ENCODE data around the gene HCRTR1. TPM values are rescaled to one million over a fixed set of nuclear protein-coding genes. Genes with fewer than 3 reads are reported as not detected.
A peak's percentile ranks its signal among the peaks of the same experiment; 100 is the strongest.

The HCRTR1 gene
- total RNA-seq, 4 donors from 2014 or later, result 0.21 to 2.5 TPM; not detected in 2

- no peaks in the 10 kb centered on the region for H3K9me3 ChIP-seq
- no peak overlapping the region for H3K27ac ChIP-seq
- TF ChIP-seq CTCF (IDR thresholded peaks at IDR 0.05) (no peak), POLR2A (IDR thresholded peaks at IDR 0.05) (no peak), EP300 (IDR thresholded peaks at IDR 0.05) (no peak)
- H3K36me3 ChIP-seq, result peaks cover 0 to 76% (median 0%) of the 10 kb centered on the region in 3 donors
- 80 to 88% methylated on average over 11 to 12 of the region's 12 CpGs for WGBS, 2 donors
- H3K27me3 ChIP-seq, result no peaks in the 10 kb centered on the region
- H3K4me1 ChIP-seq, result peaks cover 0 to 18% (median 0%) of the 10 kb centered on the region in 4 donors
- no peak for DNase-seq (ENCODE audit: low spot score in 2 of 2)
- no peak overlapping the region for H3K4me3 ChIP-seq
These were observed 36.4 kb downstream of the HCRTR1 start for GRCh38 chr1:31653717-31654473.

GRCh38 chr1:31654474-31654776, 36.9 kb downstream of the HCRTR1 start:
- no peak for DNase-seq (ENCODE audit: low spot score in 2 of 2)
- Histone ChIP-seq H3K4me1 (peaks cover 0 to 18% (median 0%) of the 10 kb centered on the region in 4 donors), H3K36me3 (peaks cover 0 to 82% (median 0%) of the 10 kb centered on the region in 3 donors), H3K27ac (no peak overlapping the region), H3K9me3 (no peaks in the 10 kb centered on the region), H3K4me3 (no peak overlapping the region), H3K27me3 (no peaks in the 10 kb centered on the region)
- TF ChIP-seq CTCF (IDR thresholded peaks at IDR 0.05) (no peak), EP300 (IDR thresholded peaks at IDR 0.05) (no peak), POLR2A (IDR thresholded peaks at IDR 0.05) (no peak)
- WGBS, 2 donors, result 83 to 91% methylated on average over 5 of the region's 5 CpGs

GRCh38 chr1:31655104-31655503, 37.6 kb downstream of the HCRTR1 start:
- WGBS, 2 donors, result 90 to 95% methylated on average over 6 of the region's 6 CpGs
- H3K4me3 ChIP-seq, result no peak overlapping the region
- H3K4me1 ChIP-seq, result peaks cover 0 to 14% (median 0%) of the 10 kb centered on the region in 4 donors
- H3K27ac ChIP-seq, result peak overlapping the region in 1 of 4 donors; percentile 30
- H3K27me3 ChIP-seq, result no peaks in the 10 kb centered on the region
- no peak for TF ChIP-seq EP300 (IDR thresholded peaks at IDR 0.05)
- no peak for TF ChIP-seq CTCF (IDR thresholded peaks at IDR 0.05)
- TF ChIP-seq POLR2A (IDR thresholded peaks at IDR 0.05), result no peak
- no peak for DNase-seq (ENCODE audit: low spot score in 2 of 2)
- H3K9me3 ChIP-seq, result no peaks in the 10 kb centered on the region
- H3K36me3 ChIP-seq, result peaks cover 0 to 85% (median 0%) of the 10 kb centered on the region in 3 donors

- DNase-seq (ENCODE audit: low spot score in 2 of 2), result no peak
- Histone ChIP-seq H3K9me3 (no peaks in the 10 kb centered on the region), H3K4me1 (peaks cover 0 to 13% (median 0%) of the 10 kb centered on the region in 4 donors), H3K4me3 (no peak overlapping the region), H3K27me3 (no peaks in the 10 kb centered on the region), H3K27ac (no peak overlapping the region), H3K36me3 (peaks cover 0 to 85% (median 0%) of the 10 kb centered on the region in 3 donors)
- WGBS, 2 donors, result 73 to 81% methylated on average over 4 of the region's 4 CpGs
- TF ChIP-seq POLR2A (IDR thresholded peaks at IDR 0.05) (no peak), EP300 (IDR thresholded peaks at IDR 0.05) (no peak), CTCF (IDR thresholded peaks at IDR 0.05) (no peak)
These were observed 38.3 kb downstream of the HCRTR1 start for GRCh38 chr1:31655756-31656155.

- H3K27ac ChIP-seq, result no peak overlapping the region
These were observed 39.7 kb downstream of the HCRTR1 start for GRCh38 chr1:31657020-31657804.

More at GRCh38 chr1:31657020-31657804, 39.7 kb downstream of the HCRTR1 start:
- no peak for DNase-seq (ENCODE audit: low spot score in 2 of 2)
- H3K27me3 ChIP-seq, result no peaks in the 10 kb centered on the region
- 69 to 76% methylated on average over 12 to 14 of the region's 14 CpGs for WGBS, 2 donors
- H3K4me1 ChIP-seq, result peaks cover 0 to 18% (median 0%) of the 10 kb centered on the region in 4 donors
- H3K4me3 ChIP-seq, result no peak overlapping the region
- no peak for TF ChIP-seq EP300 (IDR thresholded peaks at IDR 0.05)
- TF ChIP-seq CTCF (IDR thresholded peaks at IDR 0.05), result no peak
- TF ChIP-seq POLR2A (IDR thresholded peaks at IDR 0.05), result no peak
- H3K9me3 ChIP-seq, result no peaks in the 10 kb centered on the region
- H3K36me3 ChIP-seq, result peaks cover 0 to 86% (median 0%) of the 10 kb centered on the region in 3 donors

Measured in tibial nerve (tissue), 4 donors.